NCI-H226 (cell line): ENCODE results near the gene MBD5.

Experiments used
- DNase-seq: peaks from one replicate; pipeline ENCODE4 v3.0.0-alpha.2; 2015

Gene MBD5

DNA sequence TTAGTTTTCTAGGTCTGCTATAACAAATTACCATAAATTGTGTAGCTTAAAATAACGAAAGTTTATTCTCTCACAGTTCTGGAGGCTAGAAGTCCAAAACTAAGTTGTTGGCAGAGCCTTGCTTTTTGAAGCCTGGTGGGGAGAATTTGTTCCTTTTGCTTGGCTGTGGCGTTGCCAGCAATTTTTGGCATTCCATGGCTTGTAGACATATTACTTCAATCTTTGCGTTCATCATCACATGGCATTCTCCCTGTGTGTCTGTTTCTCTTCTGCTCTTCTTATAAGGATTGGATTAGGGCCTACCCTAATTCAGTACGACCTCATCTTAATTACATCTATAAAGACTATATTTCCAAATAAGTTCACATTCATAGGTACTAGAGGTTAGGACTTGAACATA, 217.7 kb downstream of the MBD5 start:
- no peak for DNase-seq

DNA sequence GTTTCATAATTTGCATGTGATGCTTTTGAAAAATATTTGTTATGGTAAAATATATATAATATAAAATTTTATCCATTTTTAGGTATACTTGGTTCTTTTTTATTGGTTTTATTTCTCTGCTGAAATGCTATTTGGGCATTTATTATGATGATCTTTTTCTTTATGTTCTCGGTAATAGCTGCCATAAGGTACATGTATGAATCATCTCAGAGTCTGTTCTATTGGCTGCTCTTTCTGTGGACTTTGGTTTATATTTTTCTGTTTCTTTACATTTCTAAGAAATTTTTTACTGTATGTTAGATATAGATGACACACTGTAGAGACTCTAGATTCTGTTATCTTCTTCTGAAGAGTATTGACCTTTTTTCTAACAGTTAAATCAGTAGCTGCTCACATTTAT, 219.9 kb downstream of the MBD5 start:
- no peak for DNase-seq

DNA sequence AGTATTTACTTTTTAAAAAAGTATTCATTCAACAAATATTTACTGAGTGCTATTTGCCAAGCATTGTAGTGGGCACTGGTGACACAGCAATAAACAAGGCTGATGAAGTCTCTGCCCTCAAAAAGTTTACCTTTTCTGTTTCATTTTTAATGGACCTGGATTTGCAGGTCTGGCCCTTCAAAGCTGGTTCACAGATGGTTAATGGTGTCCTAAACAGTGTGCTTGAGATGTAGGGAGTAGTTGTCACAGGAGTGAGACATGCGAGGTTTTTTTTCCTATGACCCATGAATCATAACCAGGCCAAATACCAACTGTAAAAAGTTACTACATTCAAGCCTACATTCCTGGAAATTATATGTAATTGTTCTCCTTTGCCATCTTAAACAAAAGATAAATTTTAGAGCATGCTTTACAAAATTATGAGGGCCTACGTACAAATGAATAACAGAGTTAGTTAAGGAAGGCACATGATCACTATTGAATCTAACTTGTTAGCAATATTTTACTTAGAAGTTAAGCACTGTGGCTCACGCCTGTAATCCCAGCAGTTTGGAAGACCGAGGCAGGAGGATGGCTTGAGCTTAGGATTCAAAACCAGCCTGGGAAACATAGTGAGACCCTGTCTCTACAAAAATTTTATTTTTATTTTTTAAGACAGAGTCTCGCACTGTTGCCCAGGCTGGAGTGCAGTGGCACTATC, 223.9 kb downstream of the MBD5 start:
- peak; percentile 12 for DNase-seq

DNA sequence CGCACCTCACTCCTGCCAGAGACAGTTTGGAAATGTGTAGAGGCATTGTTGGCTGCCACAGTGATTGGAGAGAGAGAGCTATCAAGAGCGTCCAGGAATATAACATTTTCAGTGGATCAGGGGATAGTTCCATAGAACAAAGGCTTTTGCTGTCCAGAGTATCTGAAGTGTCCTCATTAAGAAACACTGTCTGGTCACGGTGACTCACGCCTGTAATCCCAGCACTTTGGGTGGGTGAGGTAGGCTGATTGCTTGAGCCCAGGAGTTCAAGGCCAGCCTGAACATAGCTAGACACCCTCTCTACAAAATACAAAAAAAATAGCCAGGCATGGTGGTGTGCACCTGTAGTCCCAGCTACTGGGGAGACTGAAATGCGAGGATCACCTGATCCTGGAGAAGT, 231.1 kb downstream of the MBD5 start:
- DNase-seq: no peak

DNA sequence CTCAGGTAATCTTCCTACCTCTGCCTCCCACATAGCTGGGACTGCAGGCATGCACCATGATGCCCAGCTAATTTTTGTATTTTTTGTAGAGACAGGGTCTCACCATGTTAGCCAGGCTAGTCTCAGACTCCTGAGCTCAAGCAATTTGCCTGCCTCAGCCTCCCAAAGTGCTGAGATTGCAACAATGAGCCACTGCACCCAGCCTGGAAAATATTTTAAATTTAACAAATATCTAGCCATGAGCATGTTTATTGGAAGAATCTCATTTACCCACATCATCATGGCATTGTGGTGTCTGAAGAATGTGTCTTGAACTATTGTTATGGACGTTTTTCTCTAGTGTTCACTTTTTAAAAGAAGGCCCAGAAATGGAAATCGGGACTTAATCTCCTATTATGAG, 231.8 kb downstream of the MBD5 start:
- no peak for DNase-seq

DNA sequence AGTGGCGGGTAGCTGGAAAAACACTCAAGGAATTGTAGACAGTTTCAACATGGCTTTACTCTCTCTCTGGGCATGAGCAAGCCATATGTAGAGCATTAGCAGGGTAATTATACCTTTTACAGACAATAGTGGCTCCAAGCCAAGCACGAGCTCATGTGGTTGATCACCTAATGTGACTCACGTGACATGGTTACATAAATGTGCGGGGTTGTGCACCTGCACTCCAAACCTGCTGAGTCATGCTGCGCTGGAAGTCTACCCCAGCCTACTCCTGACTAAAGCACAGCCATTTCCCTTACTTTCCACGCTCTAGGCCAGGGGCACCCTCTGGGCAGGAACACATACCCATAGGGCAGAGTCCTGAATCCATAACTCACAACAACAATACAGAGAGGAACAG, 232.8 kb downstream of the MBD5 start:
- peak; percentile 20 for DNase-seq

DNA sequence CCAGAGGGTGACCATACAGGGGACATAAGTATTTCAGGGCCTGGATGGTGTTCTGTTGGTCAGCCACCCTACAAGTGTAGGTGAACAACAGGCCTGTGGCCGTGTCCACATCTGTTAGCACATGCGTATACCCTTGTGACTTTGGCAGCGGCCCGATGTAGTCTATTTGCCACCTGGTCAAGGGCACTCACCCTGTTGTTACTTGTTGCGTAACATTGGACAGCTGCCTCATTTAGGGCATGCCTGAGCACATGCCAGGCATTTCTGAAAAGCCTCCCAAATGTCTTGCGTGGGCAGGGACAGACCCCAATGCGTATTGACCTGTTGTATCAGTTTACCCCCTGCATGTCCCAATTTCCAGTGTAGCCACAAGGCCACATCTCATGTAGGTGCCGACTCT, 235.0 kb downstream of the MBD5 start:
- no peak for DNase-seq

DNA sequence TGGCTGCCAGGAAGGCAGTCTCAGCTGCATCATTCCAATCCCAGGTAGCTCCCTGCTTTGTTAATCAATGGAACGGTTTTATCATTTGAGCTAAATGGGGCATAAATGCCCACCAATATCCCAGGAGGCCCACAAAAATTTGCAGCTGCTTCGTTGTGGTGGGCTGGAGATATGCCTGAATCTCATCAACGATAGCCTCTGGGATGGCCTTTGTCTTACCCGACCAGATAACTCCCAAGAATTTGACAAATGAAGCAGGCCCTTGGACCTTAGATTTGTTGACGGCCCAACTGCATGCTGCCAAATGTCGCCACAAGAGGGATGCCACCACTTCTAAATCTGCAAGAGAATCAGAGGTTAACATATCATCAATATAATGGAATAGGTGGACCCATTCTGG, 236.4 kb downstream of the MBD5 start:
- no peak for DNase-seq

DNA sequence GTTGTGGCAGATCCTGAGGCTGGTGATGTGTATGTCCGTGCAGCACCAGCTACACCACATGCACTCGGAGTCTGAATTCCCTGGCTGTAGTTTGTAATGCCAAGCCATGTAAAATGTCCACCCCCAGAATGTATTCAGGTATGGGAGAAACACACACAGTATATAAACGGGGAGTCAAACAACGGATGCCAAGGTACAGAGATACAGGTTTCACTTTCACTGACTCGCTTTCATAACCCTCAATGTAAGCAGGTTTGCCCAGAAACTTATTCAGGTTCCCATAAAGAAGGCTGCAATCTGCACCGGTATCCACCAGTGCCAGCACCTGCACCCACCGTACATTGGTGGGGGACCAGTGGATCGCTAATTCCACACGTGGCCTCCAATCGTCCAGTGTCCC, 237.2 kb downstream of the MBD5 start:
- no peak for DNase-seq

DNA sequence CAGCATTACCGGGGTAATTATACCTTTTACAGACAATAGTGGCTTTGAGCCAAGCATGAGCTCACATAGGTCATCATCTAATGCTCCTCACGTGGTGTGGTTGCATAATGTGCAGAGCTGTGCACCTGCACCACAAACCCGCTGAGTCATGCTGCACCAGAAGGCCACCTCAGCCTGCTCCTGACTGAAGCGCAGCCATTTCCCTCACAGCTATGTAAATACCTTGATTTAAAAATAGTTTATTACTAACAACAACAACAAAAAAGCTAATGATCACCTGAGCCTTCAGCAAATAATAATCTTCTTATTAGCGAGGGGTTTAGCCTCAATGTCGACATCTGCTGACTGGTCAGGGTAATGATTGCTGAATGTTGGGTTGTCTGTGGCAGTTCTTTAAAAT, 238.8 kb downstream of the MBD5 start:
- peak; percentile 20 for DNase-seq

DNA sequence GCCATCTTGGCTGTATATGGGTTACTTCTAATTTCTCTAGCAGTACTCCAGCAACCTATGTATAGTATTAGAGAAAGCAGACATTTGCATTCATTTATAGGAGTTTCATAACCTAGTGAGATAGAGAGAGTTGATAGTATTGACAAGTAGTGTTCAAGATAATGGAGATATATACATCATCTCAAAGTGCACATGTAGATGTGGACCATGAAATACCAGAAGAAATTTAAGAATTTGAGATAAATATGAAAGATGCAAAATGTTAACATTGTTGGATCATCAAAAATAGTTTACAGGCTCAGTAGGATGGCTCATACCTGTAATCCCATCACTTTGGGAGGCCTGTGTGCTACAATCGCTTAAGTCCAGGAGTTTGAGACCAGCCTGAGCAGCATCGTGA, 243.0 kb downstream of the MBD5 start:
- no peak for DNase-seq

DNA sequence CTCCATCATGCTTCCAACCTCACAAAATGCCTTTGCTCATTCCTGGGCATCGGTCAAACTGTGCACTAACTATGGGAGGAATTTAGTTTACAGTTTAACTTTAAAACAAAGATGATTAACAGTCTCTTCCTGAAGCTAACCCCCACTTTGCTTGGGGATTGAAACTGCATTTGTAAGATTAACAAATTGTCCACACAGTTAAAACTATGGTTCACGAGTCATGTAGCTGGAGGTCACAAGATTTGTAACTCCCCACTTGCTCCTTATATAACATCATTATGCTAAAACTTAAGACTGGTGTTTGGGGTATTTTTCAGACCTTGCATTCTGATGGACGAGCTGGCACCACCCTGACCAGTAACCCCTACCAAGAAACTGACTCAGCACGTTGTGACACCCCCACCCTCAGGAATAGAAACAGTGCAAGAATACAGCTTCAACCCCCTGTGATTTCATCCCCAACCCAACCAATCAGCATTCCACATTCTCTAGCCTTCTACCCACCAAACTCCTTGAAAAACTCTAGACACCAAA, 252.3 kb downstream of the MBD5 start:
- DNase-seq: peak; percentile 40

DNA sequence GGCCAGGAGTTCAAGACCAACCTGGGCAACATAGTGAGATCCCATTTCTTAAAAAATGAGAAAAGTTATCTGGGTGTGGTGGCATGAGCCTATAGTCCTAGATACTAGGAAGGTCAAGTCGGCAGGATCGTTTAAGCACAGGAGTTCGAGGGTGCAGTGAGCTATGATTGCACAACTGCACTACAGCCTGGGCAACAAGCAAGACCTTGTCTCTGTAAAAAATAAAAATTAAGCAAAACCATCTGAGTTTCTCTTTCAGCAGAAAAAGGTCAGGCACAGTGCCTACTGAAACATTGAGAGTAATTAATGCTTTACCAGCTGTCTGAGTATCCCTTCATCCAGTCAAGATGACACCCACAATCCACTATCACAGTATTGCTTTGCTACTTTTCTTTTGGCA, 258.3 kb downstream of the MBD5 start:
- no peak for DNase-seq

DNA sequence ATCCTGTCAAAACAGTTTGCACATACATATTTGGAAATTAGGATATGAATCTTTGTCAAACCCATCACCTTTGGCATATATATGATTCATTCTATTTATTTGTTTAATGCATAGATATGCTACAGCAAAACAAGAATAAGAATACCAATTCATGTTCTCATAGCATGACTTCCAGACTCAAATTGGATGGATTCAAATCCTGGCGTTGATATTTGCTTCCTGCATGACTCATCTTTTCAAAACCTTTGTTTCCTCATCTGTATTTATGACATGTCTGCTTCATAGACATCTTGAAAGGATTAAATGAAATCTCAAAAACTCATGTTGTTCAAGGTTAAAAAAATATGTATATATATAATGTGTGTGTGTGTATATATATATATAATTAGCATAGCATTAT, 261.3 kb downstream of the MBD5 start:
- peak; percentile 24 for DNase-seq

DNA sequence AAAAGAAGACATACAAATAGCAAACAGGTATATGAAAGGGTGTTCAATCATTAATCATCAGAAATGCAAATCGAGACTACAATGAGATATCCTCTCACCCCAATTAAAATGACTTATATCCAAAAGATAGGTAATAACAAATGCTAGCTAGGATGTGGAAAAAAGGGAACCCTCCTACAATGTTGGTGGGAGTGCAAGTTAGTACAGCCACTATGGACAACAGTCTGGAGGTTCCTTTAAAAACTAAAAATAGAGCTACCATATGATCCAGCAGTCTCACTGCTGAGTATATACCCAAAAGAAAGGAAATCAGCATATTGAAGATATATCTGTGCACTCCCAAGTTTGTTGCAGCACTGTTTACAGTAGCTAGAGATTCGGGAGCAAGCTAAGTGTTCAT, 271.5 kb downstream of the MBD5 start:
- no peak for DNase-seq

DNA sequence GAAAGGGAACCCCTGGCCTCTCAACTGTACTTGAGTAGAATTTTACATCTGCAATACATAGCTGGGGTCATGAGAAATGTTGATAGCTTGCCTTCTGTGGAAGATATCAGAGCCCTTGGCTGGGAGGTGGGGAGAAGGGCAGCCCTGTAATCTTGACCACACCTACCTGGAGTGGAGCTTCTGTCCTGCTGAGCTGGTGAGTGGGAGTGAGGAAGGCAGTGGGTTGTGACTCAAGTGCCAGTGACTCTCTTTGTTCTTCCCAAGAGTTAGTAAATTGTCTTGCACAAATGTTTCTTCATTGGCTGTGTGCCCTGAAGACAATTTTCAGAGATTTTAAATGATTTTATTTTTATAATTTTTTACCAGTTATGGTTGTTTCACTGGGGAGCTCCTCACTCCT, 277.3 kb downstream of the MBD5 start:
- peak; percentile 70 for DNase-seq

DNA sequence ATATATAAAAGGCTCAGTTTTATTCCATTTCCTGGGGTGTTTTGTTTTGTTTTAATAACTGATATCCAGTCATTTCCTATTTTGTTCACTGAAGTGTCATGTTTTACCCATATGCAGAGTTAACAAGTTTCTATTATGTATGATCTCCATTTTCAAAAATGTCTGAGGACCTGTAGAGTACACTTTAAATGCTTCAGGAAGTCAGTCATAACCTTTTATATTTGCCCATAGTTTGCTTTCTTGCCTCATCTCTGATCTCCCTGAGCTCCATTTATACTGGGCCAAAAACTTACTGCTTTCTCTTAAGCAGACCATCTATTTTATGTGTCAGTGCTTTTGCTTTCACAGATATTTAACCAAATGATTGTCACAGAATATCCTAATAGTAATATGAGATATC, 278.7 kb downstream of the MBD5 start:
- no peak for DNase-seq

DNA sequence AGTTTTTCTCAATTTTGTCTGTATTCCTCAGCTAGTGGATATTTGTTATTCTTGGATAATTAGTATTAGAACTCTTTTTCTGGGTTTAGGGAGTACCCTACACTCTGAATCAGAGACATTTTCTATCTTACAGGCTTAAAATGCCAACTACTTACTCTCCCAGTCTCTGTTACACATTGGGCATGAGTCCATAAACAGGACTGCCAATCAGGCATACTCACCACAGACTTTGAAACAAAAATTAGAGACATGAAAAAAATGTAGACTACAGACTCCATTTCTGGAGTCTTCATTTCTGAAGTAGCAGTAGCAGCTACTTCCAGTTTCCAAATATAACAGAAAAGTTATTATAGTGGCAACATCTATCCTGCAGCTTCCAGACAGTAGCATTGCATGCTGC, 279.7 kb downstream of the MBD5 start:
- DNase-seq: peak; percentile 57

DNA sequence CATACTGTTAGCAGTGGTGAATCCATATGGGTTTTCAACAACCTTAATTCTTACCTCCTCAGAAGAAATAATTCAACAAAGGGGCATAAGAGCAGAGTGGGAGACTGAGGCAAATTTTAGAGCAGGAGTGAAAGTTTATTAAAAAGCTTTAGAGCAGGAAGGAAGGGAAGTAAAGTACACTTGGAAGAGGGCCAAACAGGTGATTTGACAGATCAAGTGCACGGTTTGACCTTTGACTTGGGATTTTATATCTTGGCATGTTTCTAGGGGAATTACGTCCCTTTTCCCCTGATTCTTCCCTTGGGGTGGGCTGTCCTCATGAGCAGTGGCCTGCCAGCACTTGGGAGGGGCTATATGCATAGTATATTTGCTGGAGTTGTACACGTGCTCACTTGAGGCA, 280.5 kb downstream of the MBD5 start:
- no peak for DNase-seq

DNA sequence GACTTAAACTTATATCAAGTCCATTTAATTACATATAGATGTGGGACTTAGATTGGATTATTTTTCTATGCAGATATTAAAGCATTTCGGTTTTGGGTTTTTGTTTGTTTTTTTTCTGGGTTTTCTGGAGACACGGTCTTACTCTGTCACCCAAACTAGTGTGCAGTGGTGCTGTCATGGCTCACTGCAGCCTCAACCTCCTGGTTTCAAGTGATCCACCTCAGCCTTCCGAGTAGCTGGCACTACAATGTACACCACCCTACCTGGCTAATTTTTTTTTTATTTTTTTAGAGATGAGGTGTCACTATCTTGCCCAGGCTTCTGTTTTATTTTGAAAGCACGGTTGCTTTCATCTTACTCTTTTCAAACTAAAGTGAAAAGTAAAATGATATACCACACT, 281.6 kb downstream of the MBD5 start:
- no peak for DNase-seq

DNA sequence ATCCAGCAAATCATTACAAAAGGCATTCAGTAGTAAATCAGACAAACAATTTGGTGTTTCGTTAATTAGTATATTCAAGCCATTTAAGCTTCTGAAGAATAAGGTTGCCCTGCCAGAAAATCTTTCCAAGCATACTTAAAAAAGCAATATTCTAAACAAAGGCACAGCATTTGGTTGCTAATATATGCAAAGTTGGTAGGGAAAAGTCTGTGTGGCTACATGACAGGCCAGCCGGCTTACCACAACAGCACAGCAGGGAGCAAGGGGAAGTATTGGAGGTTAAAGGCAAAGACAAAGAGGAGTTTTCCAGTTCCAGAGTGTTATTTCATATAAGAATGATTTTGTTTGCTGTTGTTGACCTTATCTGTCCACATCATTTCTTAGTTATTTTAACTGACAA, 282.3 kb downstream of the MBD5 start:
- no peak for DNase-seq

DNA sequence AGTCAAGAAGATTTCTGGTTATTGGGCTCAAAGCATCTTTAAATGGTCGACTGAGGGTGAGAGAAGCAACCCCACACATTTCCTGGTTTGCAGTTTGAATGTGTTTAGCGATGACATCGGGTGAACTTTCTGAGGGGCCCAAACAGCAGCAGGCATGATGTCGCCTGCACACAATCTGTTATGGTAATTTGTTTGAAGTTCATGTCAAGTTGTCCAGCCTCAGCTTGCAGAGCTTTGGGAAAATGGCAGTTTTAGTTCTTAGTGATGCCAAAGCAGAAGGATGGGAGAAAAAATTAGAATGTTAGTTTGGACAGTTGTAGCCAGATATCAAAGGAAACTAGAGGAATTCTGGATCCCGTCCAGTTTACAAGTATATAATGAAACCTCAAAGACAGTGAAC, 284.6 kb downstream of the MBD5 start:
- DNase-seq: no peak

DNA sequence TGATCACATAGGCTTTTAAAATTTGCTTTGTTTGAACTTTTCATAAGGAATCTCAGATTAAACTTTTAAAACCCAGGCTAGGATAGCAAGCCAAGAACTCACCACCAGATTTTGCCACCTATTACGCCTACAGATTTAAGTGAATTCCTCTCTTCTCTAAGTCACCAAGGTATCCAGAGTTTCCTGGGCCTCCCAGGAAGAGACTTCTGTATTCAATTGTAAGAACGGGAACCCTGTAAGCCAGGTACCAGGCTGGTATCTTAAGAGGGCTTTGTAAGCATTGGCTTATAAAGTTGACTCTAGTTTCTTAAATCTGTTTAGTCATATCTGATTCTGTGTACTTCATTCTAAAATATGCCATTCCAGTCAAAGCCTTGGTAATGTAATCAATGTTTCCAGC, 285.1 kb downstream of the MBD5 start:
- DNase-seq: no peak

DNA sequence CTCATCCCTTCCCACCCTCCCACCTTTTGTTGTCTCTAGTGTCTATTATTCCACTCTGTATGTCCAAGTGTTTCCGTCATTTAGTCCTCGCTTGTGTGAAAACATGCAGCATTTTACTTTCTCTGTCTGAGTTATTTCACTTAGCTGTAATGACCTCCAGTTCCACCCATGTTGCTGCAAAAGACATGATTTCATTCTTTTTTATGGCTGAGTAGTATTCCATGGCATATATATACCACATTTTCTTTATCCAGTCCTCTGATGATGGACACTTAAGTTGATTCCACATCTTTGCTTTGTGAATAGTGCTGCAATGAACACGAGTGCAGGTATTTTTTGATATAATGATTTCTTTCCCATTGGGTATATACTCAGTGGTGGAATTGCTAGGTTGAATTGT, 296.7 kb downstream of the MBD5 start:
- no peak for DNase-seq

DNA sequence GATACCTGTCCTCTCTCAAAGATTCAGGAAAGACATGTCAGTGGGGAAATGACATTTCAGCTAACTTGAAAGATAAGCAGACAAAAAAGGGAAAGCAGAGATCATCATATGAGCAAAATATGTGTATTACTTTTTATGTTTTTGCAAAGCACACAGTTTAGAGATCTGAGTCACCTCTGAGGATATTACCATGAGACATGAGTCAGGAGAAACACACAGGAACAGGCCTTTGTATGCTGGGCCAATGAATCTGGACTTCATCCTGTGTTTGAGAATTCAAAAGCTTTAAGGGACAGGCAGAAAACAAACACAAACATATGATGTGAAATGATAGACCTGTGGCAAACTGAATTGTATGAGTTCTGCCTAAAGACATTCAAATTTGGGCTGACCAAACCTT, 317.6 kb downstream of the MBD5 start:
- DNase-seq: peak; percentile 50

DNA sequence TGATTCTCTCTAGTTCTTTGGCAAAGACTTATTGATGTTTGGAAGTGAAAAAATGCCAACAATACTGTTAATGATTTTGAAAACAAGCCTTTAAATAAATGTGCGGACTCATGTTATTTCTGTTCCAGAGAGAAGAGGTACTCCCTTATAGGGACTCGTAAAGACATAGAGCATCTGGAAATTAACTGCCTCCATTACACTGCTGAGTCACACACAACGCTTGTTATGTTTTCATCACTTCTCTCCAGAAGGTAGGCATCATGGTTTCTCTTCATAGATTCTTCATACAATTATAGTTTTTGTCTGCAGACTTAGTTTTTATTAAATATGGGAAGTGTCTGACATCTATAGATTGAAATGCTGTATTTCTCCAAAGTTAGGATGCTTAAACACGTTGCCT, 321.2 kb downstream of the MBD5 start:
- no peak for DNase-seq
